Choroid plexus epithelial cell (primary cell): Measurements from ENCODE around the gene GASK1A.

Source experiments
- DNase-seq: peaks from one replicate; pipeline ENCODE4 v3.0.0-alpha.2; 2010; ENCODE audit warnings: low read depth
- H3K4me3 ChIP-seq: 2 replicates; pipeline ENCODE4 v1.5.1; 2011; ENCODE audit warnings: low read depth, mild to moderate bottlenecking, control low read depth, low read length, moderate library complexity
- TF ChIP-seq, protein P1 (sequence below): conservative IDR thresholded peaks from 2 replicates; pipeline ENCODE4 v1.5.1; 2011; ENCODE audit warnings: low read depth, mild to moderate bottlenecking, control low read depth, inconsistent platforms, low read length, moderate library complexity

The GASK1A gene

DNA sequence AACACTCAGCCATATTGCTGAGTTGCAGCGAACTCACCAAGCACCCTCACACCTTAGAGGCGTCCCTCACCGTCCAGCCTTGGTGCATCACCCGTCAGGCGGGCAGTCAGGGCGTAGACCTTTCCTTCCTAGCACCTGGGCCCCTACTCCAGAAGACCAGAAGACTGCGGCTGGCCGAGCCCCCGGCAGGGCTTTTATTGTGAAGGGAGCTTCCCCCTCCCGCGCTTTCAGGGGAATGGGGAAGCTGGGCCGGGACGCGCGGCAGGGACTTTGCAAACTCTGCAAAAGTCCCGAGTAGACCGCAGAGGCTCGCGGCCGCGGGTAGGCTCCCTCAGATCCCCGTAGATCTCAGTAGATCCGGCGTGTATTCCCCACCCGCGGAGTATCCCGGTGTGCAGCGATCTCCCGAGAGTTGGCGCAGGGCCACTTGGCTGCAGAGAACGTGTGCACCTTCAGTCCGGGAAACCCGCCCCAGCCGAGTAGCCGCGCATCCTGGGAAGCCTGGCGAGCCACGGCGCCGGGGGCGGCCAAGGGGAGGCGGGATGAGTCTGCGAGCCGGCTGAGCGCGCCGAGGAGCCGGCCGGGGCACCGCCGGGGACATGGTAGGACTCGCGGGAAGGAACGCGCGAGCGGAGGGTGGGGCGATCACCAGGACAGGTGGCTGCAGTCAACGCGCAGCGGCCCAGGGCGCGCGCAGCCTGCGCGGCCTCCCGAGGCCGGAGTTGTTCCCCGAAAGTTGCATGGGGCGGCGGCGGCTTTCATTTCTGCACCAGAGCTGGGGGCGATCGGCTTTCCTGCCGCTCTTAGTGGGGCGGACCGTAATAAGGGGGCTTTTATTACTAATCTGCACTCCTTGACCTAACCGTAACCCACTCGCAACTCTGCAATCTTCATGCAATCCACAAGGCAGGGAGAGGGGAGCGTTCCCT is at the start of gene GASK1A:
TSS of gene GASK1A (plus strand) at position 268 of the 929 bp plus-strand sequence. CDS start at position 600, 332 bp downstream.
- peak; percentile 11 for DNase-seq
- peak within 1 kb of the TSS; percentile 42 for H3K4me3 ChIP-seq
- TF ChIP-seq, protein P1, sequence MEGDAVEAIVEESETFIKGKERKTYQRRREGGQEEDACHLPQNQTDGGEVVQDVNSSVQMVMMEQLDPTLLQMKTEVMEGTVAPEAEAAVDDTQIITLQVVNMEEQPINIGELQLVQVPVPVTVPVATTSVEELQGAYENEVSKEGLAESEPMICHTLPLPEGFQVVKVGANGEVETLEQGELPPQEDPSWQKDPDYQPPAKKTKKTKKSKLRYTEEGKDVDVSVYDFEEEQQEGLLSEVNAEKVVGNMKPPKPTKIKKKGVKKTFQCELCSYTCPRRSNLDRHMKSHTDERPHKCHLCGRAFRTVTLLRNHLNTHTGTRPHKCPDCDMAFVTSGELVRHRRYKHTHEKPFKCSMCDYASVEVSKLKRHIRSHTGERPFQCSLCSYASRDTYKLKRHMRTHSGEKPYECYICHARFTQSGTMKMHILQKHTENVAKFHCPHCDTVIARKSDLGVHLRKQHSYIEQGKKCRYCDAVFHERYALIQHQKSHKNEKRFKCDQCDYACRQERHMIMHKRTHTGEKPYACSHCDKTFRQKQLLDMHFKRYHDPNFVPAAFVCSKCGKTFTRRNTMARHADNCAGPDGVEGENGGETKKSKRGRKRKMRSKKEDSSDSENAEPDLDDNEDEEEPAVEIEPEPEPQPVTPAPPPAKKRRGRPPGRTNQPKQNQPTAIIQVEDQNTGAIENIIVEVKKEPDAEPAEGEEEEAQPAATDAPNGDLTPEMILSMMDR: no peak

DNA sequence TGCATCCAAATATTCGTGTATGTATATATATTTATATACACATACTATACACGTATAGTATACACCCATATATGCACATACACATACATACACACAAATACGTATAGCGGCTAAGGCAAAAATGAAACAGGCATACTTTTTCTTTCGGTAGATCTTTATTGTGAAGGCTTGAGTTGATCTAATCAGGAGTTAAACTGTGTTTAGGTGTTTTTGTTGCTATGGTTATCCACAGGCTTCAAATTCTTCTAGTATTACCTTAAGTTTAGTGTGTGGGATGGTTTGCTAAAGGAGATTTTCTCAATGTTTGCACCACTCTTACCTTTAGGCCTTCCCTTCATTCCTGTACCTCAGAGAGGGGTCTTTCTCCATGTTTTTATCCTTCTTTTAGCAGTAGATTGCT is 45.0 kb upstream of the GASK1A start:
- no peak overlapping the region for H3K4me3 ChIP-seq
- DNase-seq: no peak
- TF ChIP-seq, protein P1: no peak

DNA sequence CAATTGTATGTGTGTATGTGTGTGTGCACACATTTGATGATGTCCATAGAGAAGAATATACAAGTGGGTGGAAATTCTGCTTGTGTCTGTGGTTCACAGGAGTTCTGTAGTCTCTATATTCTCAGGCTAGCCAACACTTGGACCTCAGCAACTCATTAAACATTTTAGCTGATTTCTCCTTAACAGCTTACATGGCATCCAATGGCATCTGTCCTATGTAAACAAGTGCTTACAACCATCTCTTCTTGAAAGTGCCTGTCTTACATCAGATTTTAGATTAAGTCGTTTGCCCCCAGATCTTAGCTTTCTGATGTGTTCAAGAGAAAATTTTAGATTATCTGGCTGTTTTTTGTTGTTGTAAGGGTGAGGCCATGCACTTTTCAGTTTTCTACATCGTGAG is 44.2 kb upstream of the GASK1A start:
- DNase-seq: no peak
- TF ChIP-seq, protein P1: no peak
- H3K4me3 ChIP-seq: no peak overlapping the region

DNA sequence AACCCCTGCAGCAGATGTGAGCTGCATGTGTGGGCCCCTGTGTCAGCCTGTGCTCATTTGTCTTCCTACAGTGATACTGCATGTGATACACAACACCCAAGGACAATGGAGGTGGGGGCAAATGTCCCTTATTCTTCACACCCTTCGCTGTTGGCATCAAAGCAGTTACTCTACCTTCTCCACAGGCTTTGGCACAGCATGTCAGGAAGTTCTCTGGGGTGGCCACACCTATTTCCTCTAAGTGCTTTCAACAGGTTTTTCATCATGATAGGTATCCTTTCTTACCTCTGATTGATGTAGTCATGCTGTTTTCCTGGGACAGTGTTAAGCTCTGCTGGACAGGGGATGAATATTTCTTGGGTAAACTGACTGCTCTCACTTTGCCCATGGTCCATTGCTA is 43.6 kb upstream of the GASK1A start:
- DNase-seq: no peak
- TF ChIP-seq, protein P1: no peak
- H3K4me3 ChIP-seq: no peak overlapping the region

DNA sequence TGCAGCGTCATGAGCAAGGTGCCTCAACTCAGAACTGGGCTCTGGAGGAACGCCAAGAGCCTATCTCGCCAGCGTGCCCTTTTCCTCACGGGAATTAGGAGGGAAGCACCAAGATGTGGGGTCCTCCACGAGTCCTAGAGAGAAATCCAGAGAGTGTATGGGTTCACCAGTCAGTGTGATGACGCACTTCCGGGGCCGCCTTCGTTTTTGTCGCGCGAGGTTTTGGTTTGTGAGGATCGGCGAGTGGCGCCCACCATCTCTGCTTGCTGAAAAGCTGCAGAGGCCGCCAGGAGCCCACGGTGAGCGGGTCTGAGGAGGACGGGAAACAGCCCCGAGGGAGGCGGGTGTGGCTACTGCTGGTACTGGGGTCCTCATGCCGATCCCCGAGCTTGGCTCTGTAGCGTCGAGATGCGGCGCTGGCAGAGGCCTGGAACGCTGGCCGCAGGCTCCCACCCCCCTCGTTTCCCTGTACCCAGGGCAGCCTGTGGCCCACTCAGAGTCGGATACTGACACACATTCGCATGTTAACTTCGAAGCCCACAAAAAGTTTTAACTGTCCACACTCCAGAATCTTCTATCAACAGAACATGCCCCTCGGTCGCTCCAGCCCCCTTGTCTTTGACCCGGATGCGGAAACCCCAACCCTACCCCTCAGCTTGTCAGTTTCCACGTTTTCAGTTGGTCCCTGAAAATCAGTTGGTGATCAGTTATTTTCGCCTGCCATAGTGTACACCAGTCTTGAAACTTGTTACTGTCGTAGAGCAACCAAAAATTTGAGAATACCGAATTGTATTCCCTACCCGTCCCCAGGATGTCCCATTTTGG is 42.7 kb upstream of the GASK1A start:
- TF ChIP-seq, protein P1: no peak
- peak; percentile 48 for DNase-seq
- peak overlapping the region; percentile 60 for H3K4me3 ChIP-seq

DNA sequence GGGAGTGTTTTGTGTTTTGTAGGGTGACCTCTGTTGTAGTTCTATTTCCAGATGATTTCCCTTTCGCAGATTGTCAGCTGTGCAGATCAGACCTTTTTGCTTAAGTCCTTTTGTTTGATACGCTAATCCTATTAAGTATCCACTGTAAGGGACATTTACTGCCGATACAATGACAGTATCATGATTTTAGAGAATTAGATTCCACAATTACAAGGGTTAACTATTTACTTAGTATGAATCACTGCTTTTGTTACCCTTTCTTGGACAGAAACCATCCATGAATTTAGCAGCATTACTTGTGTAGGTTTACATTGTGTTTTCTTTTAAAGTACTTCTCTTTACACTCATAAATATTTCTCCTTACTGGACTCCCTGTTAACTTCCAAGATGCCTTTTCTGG is 41.8 kb upstream of the GASK1A start:
- TF ChIP-seq, protein P1: no peak
- no peak for DNase-seq
- no peak overlapping the region for H3K4me3 ChIP-seq
